ENCODE measurements around the gene GRWD1. TPM values are rescaled to one million over a fixed set of nuclear protein-coding genes. Genes with fewer than 3 reads are reported as not detected.

The GRWD1 gene
- total and polyA plus RNA-seq, 2 of the 8 experiments (the other 6 are each of a cell fraction or from before 2014, with no cell fraction given): 36.9 to 61.9 TPM

- Histone ChIP-seq H3K14ac (ENCODE audit: insufficient read length) (no peak overlapping the region), H3K18ac (ENCODE audit: extremely low read depth, low read length) (0 out of 2 replicates have a peak overlapping the region, but pooled peaks have one; percentile 38), H3K79me1 (ENCODE audit: low read depth, low read length) (no peaks in the 10 kb centered on the region), H3K23me2 (ENCODE audit: low read depth, low read length) (peaks cover 6% of the 10 kb centered on the region; the same call in 1 of the 2 replicates), H3K56ac (replicated peaks; ENCODE audit: insufficient read length, low read depth, low read length) (no peak overlapping the region), H2AFZ (ENCODE audit: low read length) (no peak overlapping the region), H3K4me3 (ENCODE audit: extremely low read depth in 1 of 4, insufficient read depth in 2 of 4, low read depth in 3 of 4, low read length in 4 of 4) (peak overlapping the region; percentile 27 to 61 (median 40); a peak in 6 of 8 replicates), H3K9me3 (ENCODE audit: insufficient read depth in 2 of 2, low read depth in 1 of 2, low read length in 1 of 2) (no peaks in the 10 kb centered on the region), H3K36me3 (ENCODE audit: control insufficient read depth in 2 of 4, insufficient read depth in 4 of 4, low read length in 3 of 4) (no peaks in the 10 kb centered on the region; a peak in 1 of 8 replicates), H4K5ac (ENCODE audit: insufficient read length, low read depth, low read length) (no peak overlapping the region), H4K20me1 (replicated peaks in 1 of 2; ENCODE audit: control insufficient read depth in 1 of 2, insufficient read depth in 2 of 2, low read length in 2 of 2) (peaks cover 0 to 4% of the 10 kb centered on the region in 2 experiments), H2BK15ac (ENCODE audit: low read length) (no peak overlapping the region), H3K4me2 (ENCODE audit: insufficient read depth in 1 of 2, low read depth in 2 of 2, low read length in 2 of 2) (peak overlapping the region; percentile 61 to 81), H3K9ac (replicated peaks in 1 of 4; ENCODE audit: extremely low read depth in 1 of 4, low read depth in 3 of 4, low read length in 3 of 4) (no peak overlapping the region; a peak in 2 of 7 replicates), H2BK120ac (replicated peaks; ENCODE audit: low read depth, low read length) (no peak overlapping the region), H3K4me1 (replicated peaks in 1 of 4; ENCODE audit: control insufficient read depth in 3 of 4, insufficient read depth in 4 of 4, low read length in 3 of 4) (peaks cover 0 to 21% (median 15%) of the 10 kb centered on the region in 4 experiments; a peak in 6 of 7 replicates), H4K8ac (ENCODE audit: extremely low read depth, insufficient read depth, low read length) (no peak overlapping the region), H2BK20ac (ENCODE audit: low read length) (no peak overlapping the region), H3K4ac (replicated peaks; ENCODE audit: insufficient read length, low read depth, low read length) (no peak overlapping the region), H2BK5ac (ENCODE audit: low read depth, low read length) (0 out of 2 replicates have a peak overlapping the region, but pooled peaks have one; percentile 36), H2AK5ac (ENCODE audit: low read depth, low read length) (no peak overlapping the region), H4K91ac (replicated peaks; ENCODE audit: insufficient read length, low read length) (peak overlapping the region; percentile 47), H3K27me3 (replicated peaks in 1 of 4; ENCODE audit: control insufficient read depth in 3 of 4, extremely low read depth in 1 of 4, insufficient read depth in 3 of 4, low read length in 3 of 4) (peaks cover 0 to 5% (median 4%) of the 10 kb centered on the region in 4 experiments; a peak in 3 of 7 replicates), H3K79me2 (ENCODE audit: control insufficient read depth in 1 of 2, insufficient read depth in 2 of 2, low read length in 2 of 2) (no peaks in the 10 kb centered on the region), H3K23ac (ENCODE audit: insufficient read length) (no peak overlapping the region), H3K27ac (ENCODE audit: low read depth, low read length) (peak overlapping the region; percentile 71; the same call in 1 of the 2 replicates), H2BK12ac (ENCODE audit: low read depth, low read length) (0 out of 2 replicates have a peak overlapping the region, but pooled peaks have one; percentile 22)
- 12% methylated on average over 7 of the region's 10 CpGs; no CpG with 5 or more reads in 1 of the 2 experiments for WGBS, 2 experiments (ENCODE audit: extremely low coverage in 1 of 2, insufficient coverage in 1 of 2, insufficient read length in 1 of 2, insufficient replicate concordance in 2 of 2, low coverage in 1 of 2, low lambda C conversion rate in 2 of 2, missing lambda C conversion rate in 1 of 2)
- FAIRE-seq (peak; percentile 50), DNase-seq (ENCODE audit: low read depth in 1 of 2, low spot score in 2 of 2) (peak in 1 of 2 experiments; percentile 86)
- ChIA-PET CTCF (ENCODE audit: partially characterized antibody) (interaction anchor here (1.4 to 5.5 kb wide), 2 partner anchors 95 to 193 kb away, joined by 3 to 105 read pairs; no protein-coding TSS in a partner anchor), POLR2A (ENCODE audit: partially characterized antibody) (interaction anchor here (1.3 to 14.8 kb wide), 7 partner anchors 9 to 220 kb away, joined by 3 to 176 read pairs (median 3); no protein-coding TSS in a partner anchor)
- TF ChIP-seq POU5F1 (IDR thresholded peaks at IDR 0.05; ENCODE audit: low read depth, low read length) (no peak), SIX5 (IDR thresholded peaks at IDR 0.05; ENCODE audit: low read depth, low read length) (no peak), GABPA (IDR thresholded peaks at IDR 0.05; ENCODE audit: borderline replicate concordance, insufficient read depth, low read length) (no peak), SAP30 (IDR thresholded peaks at IDR 0.05; ENCODE audit: insufficient read depth, insufficient replicate concordance, low read length) (no peak), SP1 (IDR thresholded peaks at IDR 0.05; ENCODE audit: low read depth, low read length) (peak; percentile 65; the same call in 1 of the 2 replicates), CBX8 (IDR thresholded peaks at IDR 0.05; ENCODE audit: borderline replicate concordance, low read depth, low read length) (no peak), ASH2L (IDR thresholded peaks at IDR 0.05; ENCODE audit: low read length) (no peak), HDAC2 (IDR thresholded peaks at IDR 0.05; ENCODE audit: borderline replicate concordance in 1 of 2, low read depth in 2 of 2, low read length in 2 of 2) (no peak), PHF8 (conservative IDR thresholded peaks at IDR 0.05; ENCODE audit: low read depth, low read length) (no peak), EZH2 (IDR thresholded peaks at IDR 0.05; ENCODE audit: low read depth, low read length, severe bottlenecking) (no peak), MAX (IDR thresholded peaks at IDR 0.05) (peak; percentile 60; the same call in 1 of the 2 replicates), CEBPB (IDR thresholded peaks at IDR 0.05; ENCODE audit: low read depth, low read length) (no peak), GTF2F1 (IDR thresholded peaks at IDR 0.05; ENCODE audit: borderline replicate concordance, low read depth, low read length) (no peak)
These were observed 46.0 kb downstream of the GRWD1 start for GRCh38 chr19:48491793-48492123.
